ENCODE results near the gene SH3RF3. TPM values are rescaled to one million over a fixed set of nuclear protein-coding genes. Genes with fewer than 3 reads are reported as not detected.

SH3RF3 gene
- total and polyA plus RNA-seq, 10 of the 15 experiments (the other 5 are each of a cell fraction or from before 2014, with no cell fraction given): 0.08 to 8.8 (median 2.3) TPM

- H3K4me3 ChIP-seq: no peak overlapping the region
- H3K79me2 ChIP-seq (ENCODE audit: control insufficient read depth, insufficient read depth, low read length): no peaks in the 10 kb centered on the region; the same call in 1 of the 2 replicates
- DNase-seq (ENCODE audit: low read depth, low spot score) (no peak), FAIRE-seq (no peak), ATAC-seq (no peak)
- no peaks in the 10 kb centered on the region for H3K36me3 ChIP-seq (ENCODE audit: control insufficient read depth in 2 of 2, insufficient read depth in 2 of 2, low read length in 1 of 2)
- H3K27me3 ChIP-seq (replicated peaks in 1 of 2; ENCODE audit: control insufficient read depth in 2 of 2, insufficient read depth in 2 of 2, low read length in 1 of 2): no peaks in the 10 kb centered on the region
- no TSS peak for BruUV-seq (replicated peaks)
- 0 out of 2 replicates have a peak, but pooled peaks cover 3% of the 10 kb centered on the region for H4K20me1 ChIP-seq (ENCODE audit: control insufficient read depth, insufficient read depth)
- no peak overlapping the region for H3K9ac ChIP-seq (ENCODE audit: control insufficient read depth, insufficient read depth, low read length)
- intact Hi-C loops (cut with micrococcal nuclease; ENCODE audit: unreplicated experiment): no loop called here
- CTCF ChIA-PET: interaction anchor here (1.4 kb wide), 1 partner anchor 13 kb away, joined by 4 read pairs; no protein-coding TSS in a partner anchor
- H3K4me1 ChIP-seq (ENCODE audit: control insufficient read depth, insufficient read depth, low read length): peaks cover 28% of the 10 kb centered on the region
- H3K9me3 ChIP-seq (replicated peaks; ENCODE audit: control insufficient read depth, insufficient read depth, low read length): no peaks in the 10 kb centered on the region
- H3K27ac ChIP-seq (ENCODE audit: control insufficient read depth, insufficient read depth): no peak overlapping the region
- no peak overlapping the region for H3K4me2 ChIP-seq (ENCODE audit: control insufficient read depth, insufficient read depth)
- RAD21 ChIA-PET (ENCODE audit: unreplicated experiment): interaction anchor here (0.6 to 2.2 kb wide), 6 partner anchors 14 to 1834 kb away, joined by 3 to 8 read pairs (median 4); no protein-coding TSS in a partner anchor
- SMC1A ChIA-PET (ENCODE audit: uncharacterized antibody, unreplicated experiment): interaction anchor here (0.6 to 2.3 kb wide), 7 partner anchors 12 to 317 kb away, joined by 3 to 13 read pairs (median 4); no protein-coding TSS in a partner anchor
- H2AFZ ChIP-seq (ENCODE audit: control insufficient read depth, low read depth, low read length): no peak overlapping the region
- in situ Hi-C loops (cut with MboI): no loop called here
- 47% methylated on average over 19 of the region's 19 CpGs for WGBS (ENCODE audit: insufficient coverage, insufficient replicate concordance, low lambda C conversion rate, missing lambda C conversion rate)
- POLR2A ChIA-PET: interaction anchor here (0.7 kb wide), 1 partner anchor 35 kb away, joined by 3 read pairs; no protein-coding TSS in a partner anchor
- TF ChIP-seq CREM (IDR thresholded peaks at IDR 0.05; ENCODE audit: low read depth) (no peak), EP300 (IDR thresholded peaks at IDR 0.05; ENCODE audit: borderline replicate concordance in 1 of 2, control insufficient read depth in 1 of 2, low read depth in 2 of 2, low read length in 2 of 2) (no peak), CHD4 (IDR thresholded peaks at IDR 0.05) (no peak), ZSCAN29 (IDR thresholded peaks at IDR 0.05) (no peak), CEBPZ (IDR thresholded peaks at IDR 0.05; ENCODE audit: low read depth, low read length) (no peak), ZNF24 (IDR thresholded peaks at IDR 0.05) (no peak), CBX5 (IDR thresholded peaks at IDR 0.05; ENCODE audit: low read depth) (no peak), TCF12 (IDR thresholded peaks at IDR 0.05; ENCODE audit: low read depth, low read length) (no peak), E2F8 (IDR thresholded peaks at IDR 0.05; ENCODE audit: low read depth, partially characterized antibody) (no peak), MEF2A (IDR thresholded peaks at IDR 0.05; ENCODE audit: insufficient read depth, low read depth, low read length) (no peak), MTA2 (IDR thresholded peaks at IDR 0.05; ENCODE audit: low read depth) (no peak), NFIC (IDR thresholded peaks at IDR 0.05; ENCODE audit: low read depth, low read length) (no peak), HSF1 (IDR thresholded peaks at IDR 0.05; ENCODE audit: low read depth, low read length) (no peak), EZH2 (IDR thresholded peaks at IDR 0.05; ENCODE audit: borderline replicate concordance, control insufficient read depth, low read depth, low read length) (no peak), ZNF217 (IDR thresholded peaks at IDR 0.05) (no peak)
Measured at GRCh38 chr2:109196081-109196875, 67.3 kb downstream of the SH3RF3 start.

Measured in GM12878 (cell line).